ENCODE data around the gene BCKDK. TPM values are rescaled to one million over a fixed set of nuclear protein-coding genes. Genes with fewer than 3 reads are reported as not detected.

BCKDK gene
- total RNA-seq, 1 donor from 2014 or later, result 44.9 TPM

DNA sequence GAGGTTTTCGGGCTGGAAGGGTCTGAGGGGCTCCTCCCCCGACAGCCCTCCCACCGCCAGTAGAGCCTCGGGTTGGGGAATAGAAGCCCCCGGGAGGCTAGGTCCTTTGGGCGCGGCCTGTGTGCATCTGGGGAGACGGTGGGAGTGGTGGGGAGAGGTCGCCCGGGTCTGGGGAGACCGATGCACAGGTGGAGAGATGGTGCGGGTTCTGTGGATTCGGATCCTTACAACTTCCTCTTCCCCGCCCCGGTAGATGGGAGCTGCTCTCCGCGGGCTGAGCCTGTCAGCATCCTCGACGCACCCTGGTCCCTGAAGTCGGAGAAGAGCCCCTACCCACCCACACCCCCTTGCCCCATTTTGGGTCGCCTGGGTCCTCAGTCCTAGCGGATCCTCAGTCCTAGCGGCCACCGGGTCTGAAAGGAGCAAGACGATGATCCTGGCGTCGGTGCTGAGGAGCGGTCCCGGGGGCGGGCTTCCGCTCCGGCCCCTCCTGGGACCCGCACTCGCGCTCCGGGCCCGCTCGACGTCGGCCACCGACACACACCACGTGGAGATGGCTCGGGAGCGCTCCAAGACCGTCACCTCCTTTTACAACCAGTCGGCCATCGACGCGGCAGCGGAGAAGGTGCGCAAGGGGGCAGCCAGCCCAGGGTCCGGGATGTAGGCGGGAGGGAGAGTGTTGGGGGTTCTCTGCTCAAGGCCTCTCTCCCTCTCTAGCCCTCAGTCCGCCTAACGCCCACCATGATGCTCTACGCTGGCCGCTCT lies 790 bp downstream of the BCKDK start:
- no peak for DNase-seq (ENCODE audit: low read depth)
- Mint-ChIP-seq H3K36me3 (ENCODE audit: low read depth, unreplicated experiment) (peaks cover 24% of the 10 kb centered on the region), H3K9me3 (ENCODE audit: unreplicated experiment) (no peaks in the 10 kb centered on the region), H3K27me3 (ENCODE audit: low read depth, unreplicated experiment) (no peaks in the 10 kb centered on the region), H3K4me3 (ENCODE audit: unreplicated experiment) (peak overlapping the region; percentile 85), H3K4me1 (ENCODE audit: low read depth, unreplicated experiment) (peaks cover 5% of the 10 kb centered on the region), H3K27ac (ENCODE audit: unreplicated experiment) (no peak overlapping the region)
- TF ChIP-seq, protein P1, sequence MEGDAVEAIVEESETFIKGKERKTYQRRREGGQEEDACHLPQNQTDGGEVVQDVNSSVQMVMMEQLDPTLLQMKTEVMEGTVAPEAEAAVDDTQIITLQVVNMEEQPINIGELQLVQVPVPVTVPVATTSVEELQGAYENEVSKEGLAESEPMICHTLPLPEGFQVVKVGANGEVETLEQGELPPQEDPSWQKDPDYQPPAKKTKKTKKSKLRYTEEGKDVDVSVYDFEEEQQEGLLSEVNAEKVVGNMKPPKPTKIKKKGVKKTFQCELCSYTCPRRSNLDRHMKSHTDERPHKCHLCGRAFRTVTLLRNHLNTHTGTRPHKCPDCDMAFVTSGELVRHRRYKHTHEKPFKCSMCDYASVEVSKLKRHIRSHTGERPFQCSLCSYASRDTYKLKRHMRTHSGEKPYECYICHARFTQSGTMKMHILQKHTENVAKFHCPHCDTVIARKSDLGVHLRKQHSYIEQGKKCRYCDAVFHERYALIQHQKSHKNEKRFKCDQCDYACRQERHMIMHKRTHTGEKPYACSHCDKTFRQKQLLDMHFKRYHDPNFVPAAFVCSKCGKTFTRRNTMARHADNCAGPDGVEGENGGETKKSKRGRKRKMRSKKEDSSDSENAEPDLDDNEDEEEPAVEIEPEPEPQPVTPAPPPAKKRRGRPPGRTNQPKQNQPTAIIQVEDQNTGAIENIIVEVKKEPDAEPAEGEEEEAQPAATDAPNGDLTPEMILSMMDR (IDR thresholded peaks at IDR 0.05; ENCODE audit: insufficient read depth, low read depth, low read length), result no peak
- no peak for TF ChIP-seq EZH2 (IDR thresholded peaks at IDR 0.05; ENCODE audit: insufficient read depth, low read length)
- Histone ChIP-seq H3K9ac (ENCODE audit: low read length) (peak overlapping the region; percentile 86), H3K27ac (ENCODE audit: low read depth, low read length) (no peak overlapping the region), H3K4me3 (ENCODE audit: insufficient read depth, low read depth, low read length) (peak overlapping the region; percentile 74), H3K27me3 (ENCODE audit: insufficient read depth, low read length) (no peaks in the 10 kb centered on the region), H3K36me3 (ENCODE audit: insufficient read depth, low read length) (peaks cover 7% of the 10 kb centered on the region), H3K4me2 (ENCODE audit: low read length) (peak overlapping the region; percentile 83), H3K9me3 (ENCODE audit: insufficient read depth, low read depth, low read length) (no peaks in the 10 kb centered on the region), H3K4me1 (ENCODE audit: insufficient read depth, low read length) (peaks cover 9% of the 10 kb centered on the region), H2AFZ (ENCODE audit: low read depth, low read length) (peak overlapping the region; percentile 86), H3K79me2 (ENCODE audit: insufficient read depth, low read length) (peaks cover 20% of the 10 kb centered on the region), H4K20me1 (ENCODE audit: insufficient read depth, low read length) (peaks cover 7% of the 10 kb centered on the region)
- no peak for FAIRE-seq

DNA sequence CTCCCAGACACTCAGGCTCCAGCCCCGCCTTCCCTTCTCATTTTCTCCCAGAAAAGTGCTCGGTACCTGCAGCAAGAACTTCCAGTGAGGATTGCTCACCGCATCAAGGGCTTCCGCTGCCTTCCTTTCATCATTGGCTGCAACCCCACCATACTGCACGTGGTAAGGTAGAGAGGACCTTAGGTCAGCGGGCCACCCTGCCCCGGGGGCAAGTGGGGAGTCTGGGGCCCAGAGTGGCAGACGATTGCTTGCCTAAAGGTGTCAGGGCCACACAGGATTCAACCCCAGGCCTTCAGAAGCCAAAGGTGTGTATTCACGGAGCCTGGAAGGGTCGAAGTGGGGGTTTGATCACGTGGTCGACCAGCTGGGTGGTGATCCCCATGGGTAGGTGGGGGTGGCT lies 1.4 kb downstream of the BCKDK start:
- H4K20me1 ChIP-seq (ENCODE audit: insufficient read depth, low read length), result peaks cover 7% of the 10 kb centered on the region
- peaks cover 9% of the 10 kb centered on the region for H3K4me1 ChIP-seq (ENCODE audit: insufficient read depth, low read length)
- Mint-ChIP-seq H3K4me1 (ENCODE audit: low read depth, unreplicated experiment) (peaks cover 5% of the 10 kb centered on the region), H3K36me3 (ENCODE audit: low read depth, unreplicated experiment) (peaks cover 24% of the 10 kb centered on the region), H3K27me3 (ENCODE audit: low read depth, unreplicated experiment) (no peaks in the 10 kb centered on the region), H3K27ac (ENCODE audit: unreplicated experiment) (no peak overlapping the region), H3K9me3 (ENCODE audit: unreplicated experiment) (no peaks in the 10 kb centered on the region), H3K4me3 (ENCODE audit: unreplicated experiment) (peak overlapping the region; percentile 85)
- H3K9ac ChIP-seq (ENCODE audit: low read length), result no peak overlapping the region
- peaks cover 7% of the 10 kb centered on the region for H3K36me3 ChIP-seq (ENCODE audit: insufficient read depth, low read length)
- H3K27ac ChIP-seq (ENCODE audit: low read depth, low read length), result no peak overlapping the region
- H3K9me3 ChIP-seq (ENCODE audit: insufficient read depth, low read depth, low read length), result no peaks in the 10 kb centered on the region
- H3K27me3 ChIP-seq (ENCODE audit: insufficient read depth, low read length), result no peaks in the 10 kb centered on the region
- peaks cover 20% of the 10 kb centered on the region for H3K79me2 ChIP-seq (ENCODE audit: insufficient read depth, low read length)
- no peak for FAIRE-seq
- peak overlapping the region; percentile 74 for H3K4me3 ChIP-seq (ENCODE audit: insufficient read depth, low read depth, low read length)
- no peak overlapping the region for H2AFZ ChIP-seq (ENCODE audit: low read depth, low read length)
- TF ChIP-seq, protein P1 (IDR thresholded peaks at IDR 0.05; ENCODE audit: insufficient read depth, low read depth, low read length), result no peak
- no peak for TF ChIP-seq EZH2 (IDR thresholded peaks at IDR 0.05; ENCODE audit: insufficient read depth, low read length)
- H3K4me2 ChIP-seq (ENCODE audit: low read length), result peak overlapping the region; percentile 83
- no peak for DNase-seq (ENCODE audit: low read depth)

All from astrocyte (in vitro differentiated cells and primary cell).